Endodermal cell (in vitro differentiated cells): ENCODE data around the gene MTCL1. TPM values are rescaled to one million over a fixed set of nuclear protein-coding genes. Genes with fewer than 3 reads are reported as not detected.
A peak's percentile ranks its signal among the peaks of the same experiment; 100 is the strongest.

Experiments used
- DNase-seq: peaks from one replicate; pipeline ENCODE4 v3.0.0-alpha.2; 2017
- H3K27ac ChIP-seq: 2 replicates; pipeline ENCODE4 v1.5.1; 2013; ENCODE audit warnings: mild to moderate bottlenecking, low read depth, low read length, moderate library complexity
- H3K27me3 ChIP-seq: 2 replicates; pipeline ENCODE4 v1.6.1; 2013; ENCODE audit warnings: mild to moderate bottlenecking, low read length, moderate library complexity; ENCODE audit not compliant: insufficient read depth, control insufficient read depth, poor library complexity, severe bottlenecking
- H3K36me3 ChIP-seq: 2 replicates; pipeline ENCODE4 v1.7.0; 2013; ENCODE audit warnings: mild to moderate bottlenecking, low read length, moderate library complexity; ENCODE audit not compliant: control insufficient read depth, insufficient read depth
- H3K4me1 ChIP-seq: one replicate; pipeline ENCODE4 v1.7.0; 2013; ENCODE audit warnings: low read length; ENCODE audit not compliant: control insufficient read depth, insufficient read depth
- H3K4me3 ChIP-seq: 2 replicates; pipeline ENCODE4 v1.5.1; 2013; ENCODE audit warnings: mild to moderate bottlenecking, low read length, moderate library complexity
- H3K9ac ChIP-seq: 2 replicates; pipeline ENCODE4 v1.6.1; 2013; ENCODE audit warnings: mild to moderate bottlenecking, low read length, moderate library complexity; ENCODE audit not compliant: poor library complexity, severe bottlenecking; ENCODE audit errors: extremely low read depth
- H3K9me3 ChIP-seq: 2 replicates; pipeline ENCODE4 v1.6.1; 2013; ENCODE audit warnings: mild to moderate bottlenecking, low read length, moderate library complexity; ENCODE audit not compliant: control insufficient read depth
- H3K27ac Mint-ChIP-seq: 2 replicates; pipeline ENCODE4 v1.8.0; 2020; ENCODE audit warnings: mixed read lengths
- H3K27me3 Mint-ChIP-seq: 2 replicates; pipeline ENCODE4 v1.8.0; 2021; ENCODE audit warnings: mild to moderate bottlenecking, mixed read lengths; ENCODE audit not compliant: insufficient read depth
- H3K36me3 Mint-ChIP-seq: 2 replicates; pipeline ENCODE4 v1.8.0; 2020; ENCODE audit warnings: low read depth, mixed read lengths
- H3K4me1 Mint-ChIP-seq: 2 replicates; pipeline ENCODE4 v1.8.0; 2020; ENCODE audit warnings: mixed read lengths
- H3K4me3 Mint-ChIP-seq: 2 replicates; pipeline ENCODE4 v1.8.0; 2020; ENCODE audit warnings: mild to moderate bottlenecking, moderate library complexity, mixed read lengths
- H3K9me3 Mint-ChIP-seq: 2 replicates; pipeline ENCODE4 v1.8.0; 2020; ENCODE audit warnings: mild to moderate bottlenecking, mixed read lengths
- CTCF ChIP-seq: fragments of 200-600 bp; sonication (generic); conservative IDR thresholded peaks from 2 replicates; pipeline ENCODE4 v1.5.0; 2021; ENCODE audit warnings: antibody characterized with exemption, mild to moderate bottlenecking
- WGBS, 2 experiments: methylation state at CpG; one replicate each; pipeline versions ENCODE4 v1.1.5 to v1.1.7; 2013; ENCODE audit warnings: missing lambda C conversion rate in 2 of 2, mixed read lengths in 1 of 2; ENCODE audit not compliant: insufficient coverage in 1 of 2, insufficient read length in 1 of 2; 5-methylcytosine and 5-hydroxymethylcytosine counted together
- total RNA-seq, 2 donors: library from RNA; stranded (reverse); fragmentation: NEBNext Ultra II Directional in 1 of 2; extraction: Animal tissue kit (Norgen Biotek cat#: 25700) in 1 of 2; gene quantifications; 2 replicates in 1 of 2; 3 replicates in 1 of 2; pipeline ENCODE4 v1.2.1, GENCODE V29; 2021

The MTCL1 gene
- total RNA-seq, 2 donors from 2014 or later: 15.0 to 26.0 TPM

- WGBS, 2 experiments: 92 to 94% methylated on average over 7 of the region's 7 CpGs
- Histone ChIP-seq H3K27me3 (no peaks in the 10 kb centered on the region), H3K36me3 (no peaks in the 10 kb centered on the region), H3K27ac (peak overlapping the region; percentile 45), H3K9me3 (no peaks in the 10 kb centered on the region), H3K9ac (no peak overlapping the region), H3K4me3 (no peak overlapping the region), H3K4me1 (no peaks in the 10 kb centered on the region)
- H3K9me3 Mint-ChIP-seq: no peaks in the 10 kb centered on the region
- no peaks in the 10 kb centered on the region for H3K36me3 Mint-ChIP-seq
- no peak overlapping the region for H3K4me3 Mint-ChIP-seq
- no peak for TF ChIP-seq CTCF
- H3K27me3 Mint-ChIP-seq: peaks cover 11% of the 10 kb centered on the region
- no peak for DNase-seq
- H3K4me1 Mint-ChIP-seq: peaks cover 19% of the 10 kb centered on the region
- H3K27ac Mint-ChIP-seq: no peak overlapping the region
Observed at GRCh38 chr18:8684577-8684976, 20.8 kb upstream of the MTCL1 start.

- WGBS, 2 experiments: 72 to 80% methylated on average over 10 to 13 of the region's 13 CpGs
- no peaks in the 10 kb centered on the region for H3K36me3 ChIP-seq
- peaks cover 19% of the 10 kb centered on the region for H3K4me1 Mint-ChIP-seq
- H3K9ac ChIP-seq: no peak overlapping the region
- H3K4me3 ChIP-seq: no peak overlapping the region
- no peaks in the 10 kb centered on the region for H3K4me1 ChIP-seq
- no peaks in the 10 kb centered on the region for H3K27me3 ChIP-seq
- no peaks in the 10 kb centered on the region for H3K9me3 ChIP-seq
- H3K27ac Mint-ChIP-seq: no peak overlapping the region
- no peaks in the 10 kb centered on the region for H3K9me3 Mint-ChIP-seq
- H3K4me3 Mint-ChIP-seq: no peak overlapping the region
- no peak for DNase-seq
- H3K36me3 Mint-ChIP-seq: no peaks in the 10 kb centered on the region
- H3K27ac ChIP-seq: peak overlapping the region; percentile 45
- no peak for TF ChIP-seq CTCF
- peaks cover 12% of the 10 kb centered on the region for H3K27me3 Mint-ChIP-seq
Observed at GRCh38 chr18:8685141-8685913, 20.0 kb upstream of the MTCL1 start.

DNA sequence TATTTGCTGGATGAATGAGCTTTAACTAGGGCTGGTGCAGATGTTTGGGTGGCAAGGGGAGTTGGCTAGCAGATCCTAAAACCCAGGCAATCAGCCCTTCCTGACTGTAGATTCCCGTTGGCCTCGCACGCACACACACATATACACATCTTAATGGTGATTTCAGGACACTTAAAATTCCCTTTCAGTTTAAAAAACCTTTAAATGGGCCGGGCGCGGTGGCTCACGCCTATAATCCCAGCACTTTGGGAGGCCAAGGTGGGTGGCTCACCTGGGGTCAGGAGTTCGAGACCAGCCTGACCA, 19.5 kb upstream of the MTCL1 start:
- 93 to 100% methylated on average over 7 to 8 of the region's 8 CpGs for WGBS, 2 experiments
- H3K27ac Mint-ChIP-seq: no peak overlapping the region

More for the DNA sequence above, 19.5 kb upstream of the MTCL1 start:
- peak overlapping the region; percentile 45 for H3K27ac ChIP-seq
- H3K27me3 ChIP-seq: no peaks in the 10 kb centered on the region
- Mint-ChIP-seq H3K4me1 (peaks cover 19% of the 10 kb centered on the region), H3K4me3 (no peak overlapping the region), H3K9me3 (no peaks in the 10 kb centered on the region), H3K27me3 (peaks cover 12% of the 10 kb centered on the region), H3K36me3 (no peaks in the 10 kb centered on the region)
- no peaks in the 10 kb centered on the region for H3K36me3 ChIP-seq
- no peak for DNase-seq
- no peak for TF ChIP-seq CTCF
- H3K9me3 ChIP-seq: no peaks in the 10 kb centered on the region
- no peak overlapping the region for H3K9ac ChIP-seq
- no peak overlapping the region for H3K4me3 ChIP-seq
- H3K4me1 ChIP-seq: no peaks in the 10 kb centered on the region
